Esophagus squamous epithelium (tissue), 4 donors: ENCODE data around the gene PTPRT.

Experiments
- CTCF ChIP-seq, 6 experiments: fragments of 450-650 bp in 4 of 6; fragments of 200-600 bp in 2 of 6; sonication (generic) in 2 of 6; IDR thresholded peaks; one replicate each; pipeline ENCODE4 v1.5.1; 2016 to 2019; ENCODE audit warnings: antibody characterized with exemption in 6 of 6, mild to moderate bottlenecking in 4 of 6, moderate library complexity in 4 of 6
- POLR2A ChIP-seq, 4 donors: fragments of 450-650 bp; IDR thresholded peaks; one replicate each; pipeline ENCODE4 v1.6.1; 2017; ENCODE audit warnings: antibody characterized with exemption in 4 of 4, mild to moderate bottlenecking in 4 of 4, moderate library complexity in 3 of 4

DNA sequence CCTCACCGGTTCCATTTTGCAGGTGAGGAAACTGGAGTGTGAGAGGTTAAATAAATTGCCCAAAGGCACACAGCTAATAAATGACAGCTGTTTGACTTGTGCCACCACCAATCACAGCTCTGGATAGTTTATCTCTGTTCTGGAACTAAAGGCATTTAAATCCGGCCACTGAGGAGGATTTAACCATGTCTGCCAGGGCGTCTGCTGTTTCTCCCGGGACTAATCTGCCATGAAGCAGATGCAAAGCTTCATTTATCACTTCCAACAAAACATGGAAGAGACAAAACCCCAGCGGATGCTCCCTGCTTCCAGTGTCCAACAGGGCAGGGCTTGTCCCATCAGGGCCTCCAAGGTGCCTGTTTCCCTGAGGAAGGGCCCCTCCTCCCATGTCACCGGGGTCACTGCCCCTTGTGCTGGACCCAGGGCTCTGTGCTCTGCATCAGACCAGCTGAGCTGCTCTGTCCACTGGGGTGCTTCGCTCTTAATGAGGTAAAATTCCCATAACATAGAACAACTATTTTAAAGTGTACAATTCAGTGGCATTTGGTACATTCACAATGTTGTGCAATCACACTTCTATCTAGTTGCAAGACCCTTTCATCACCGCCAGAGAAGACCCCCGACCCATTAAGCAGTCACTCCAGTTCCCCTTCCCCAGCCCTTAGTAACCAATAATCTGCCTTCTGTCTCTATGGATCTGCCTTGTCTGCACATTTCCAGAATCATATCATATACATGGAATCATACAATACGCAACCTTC lies 244.3 kb downstream of the PTPRT start:
- TF ChIP-seq CTCF (IDR thresholded peaks at IDR 0.05) (no peak), POLR2A (IDR thresholded peaks at IDR 0.05) (no peak)
